ENCODE data around the gene RFTN2.

DNA sequence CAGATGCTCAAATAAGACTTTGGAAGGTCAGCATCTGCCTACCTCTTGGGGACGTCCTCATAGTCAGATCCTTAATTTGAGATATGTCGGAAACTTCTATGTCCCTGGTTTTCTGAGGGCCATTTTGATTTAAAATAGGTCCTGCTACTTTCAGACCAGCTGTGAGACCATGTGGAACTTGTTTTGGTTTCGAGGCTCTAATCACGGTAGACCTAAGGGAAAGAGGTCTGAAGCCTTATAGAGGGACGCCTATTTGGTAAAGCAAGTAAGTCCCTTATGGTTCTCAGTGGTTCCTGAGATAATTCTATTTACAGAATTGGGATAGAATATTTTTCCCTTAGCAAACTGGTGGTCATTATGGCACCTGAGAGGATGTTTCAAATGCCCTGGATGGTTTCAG, 75.1 kb downstream of the RFTN2 start:
- no peak for TF ChIP-seq EZH2phosphoT487 (IDR thresholded peaks at IDR 0.05)
- TF ChIP-seq, protein P1, sequence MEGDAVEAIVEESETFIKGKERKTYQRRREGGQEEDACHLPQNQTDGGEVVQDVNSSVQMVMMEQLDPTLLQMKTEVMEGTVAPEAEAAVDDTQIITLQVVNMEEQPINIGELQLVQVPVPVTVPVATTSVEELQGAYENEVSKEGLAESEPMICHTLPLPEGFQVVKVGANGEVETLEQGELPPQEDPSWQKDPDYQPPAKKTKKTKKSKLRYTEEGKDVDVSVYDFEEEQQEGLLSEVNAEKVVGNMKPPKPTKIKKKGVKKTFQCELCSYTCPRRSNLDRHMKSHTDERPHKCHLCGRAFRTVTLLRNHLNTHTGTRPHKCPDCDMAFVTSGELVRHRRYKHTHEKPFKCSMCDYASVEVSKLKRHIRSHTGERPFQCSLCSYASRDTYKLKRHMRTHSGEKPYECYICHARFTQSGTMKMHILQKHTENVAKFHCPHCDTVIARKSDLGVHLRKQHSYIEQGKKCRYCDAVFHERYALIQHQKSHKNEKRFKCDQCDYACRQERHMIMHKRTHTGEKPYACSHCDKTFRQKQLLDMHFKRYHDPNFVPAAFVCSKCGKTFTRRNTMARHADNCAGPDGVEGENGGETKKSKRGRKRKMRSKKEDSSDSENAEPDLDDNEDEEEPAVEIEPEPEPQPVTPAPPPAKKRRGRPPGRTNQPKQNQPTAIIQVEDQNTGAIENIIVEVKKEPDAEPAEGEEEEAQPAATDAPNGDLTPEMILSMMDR (IDR thresholded peaks at IDR 0.05): no peak
- TF ChIP-seq EZH2 (IDR thresholded peaks at IDR 0.05): no peak
